CD4-positive, alpha-beta memory T cell (primary cell): ENCODE measurements around the gene BCL7B. TPM values are rescaled to one million over a fixed set of nuclear protein-coding genes. Genes with fewer than 3 reads are reported as not detected.

Experiments
- polyA plus RNA-seq, 2 donors: library from polyadenylated mRNA; unstranded; fragments of 300-500 nt; fragmentation: Illumina TruSeq; gene quantifications; one replicate each; pipeline ENCODE4 v1.2.3, GENCODE V29; 2021
- total RNA-seq, 2 experiments: library from RNA; stranded (reverse); gene quantifications; one replicate each; pipeline ENCODE4 v1.2.3, GENCODE V29; 2021

BCL7B gene
- total and polyA plus RNA-seq, 4 experiments from 2014 or later, result 57.0 to 112 (median 71.1) TPM

Other genes starting within 250 kb of the BCL7B start
- gene NSUN5, start 248.9 kb downstream of the BCL7B start, total RNA-seq, result 10 to 100 TPM; 54.4 to 62.5 TPM
- gene NSUN5, start 248.9 kb downstream of the BCL7B start, polyA plus RNA-seq, result 10 to 100 TPM; 39.9 to 47.7 TPM
- gene TRIM50, start 229.6 kb downstream of the BCL7B start, total RNA-seq, result not detected
- gene TRIM50, start 229.6 kb downstream of the BCL7B start, polyA plus RNA-seq, result not detected
- gene FKBP6, start 229.5 kb downstream of the BCL7B start, total RNA-seq, result not detected
- gene FKBP6, start 229.5 kb downstream of the BCL7B start, polyA plus RNA-seq, result not detected
- gene FZD9, start 123.9 kb downstream of the BCL7B start, total RNA-seq, result not detected
- not detected for gene FZD9, start 123.9 kb downstream of the BCL7B start, polyA plus RNA-seq
- 10 to 100 TPM; 75.3 to 78.6 TPM for gene BAZ1B, start 35.4 kb downstream of the BCL7B start, total RNA-seq
- 10 to 100 TPM in 1 of 2 donors, 1 to 10 TPM in 1; 5.8 to 29.1 TPM for gene BAZ1B, start 35.4 kb downstream of the BCL7B start, polyA plus RNA-seq
- gene TBL2, start 20.9 kb upstream of the BCL7B start, total RNA-seq, result 10 to 100 TPM; 45.4 to 47.5 TPM
- 10 to 100 TPM; 15.6 to 20.5 TPM for gene TBL2, start 20.9 kb upstream of the BCL7B start, polyA plus RNA-seq
- gene MLXIPL, start 66.8 kb upstream of the BCL7B start, total RNA-seq, result not detected
- gene MLXIPL, start 66.8 kb upstream of the BCL7B start, polyA plus RNA-seq, result not detected
- gene VPS37D, start 110.1 kb upstream of the BCL7B start, total RNA-seq, result not detected
- not detected for gene VPS37D, start 110.1 kb upstream of the BCL7B start, polyA plus RNA-seq
- gene DNAJC30, start 125.8 kb upstream of the BCL7B start, total RNA-seq, result 10 to 100 TPM; 16.3 to 16.5 TPM
- gene DNAJC30, start 125.8 kb upstream of the BCL7B start, polyA plus RNA-seq, result 1 to 10 TPM; 8.3 to 9.4 TPM
- 10 to 100 TPM; 54.3 to 60.6 TPM for gene BUD23, start 125.9 kb upstream of the BCL7B start, total RNA-seq
- gene BUD23, start 125.9 kb upstream of the BCL7B start, polyA plus RNA-seq, result 100 to 1,000 TPM; 114 to 187 TPM
- 1 to 10 TPM; 7.5 to 8.3 TPM for gene STX1A, start 162.0 kb upstream of the BCL7B start, total RNA-seq
- 1 to 10 TPM; 1.2 to 3.3 TPM for gene STX1A, start 162.0 kb upstream of the BCL7B start, polyA plus RNA-seq
- 10 to 100 TPM; 22.3 to 23.9 TPM for gene ABHD11, start 181.1 kb upstream of the BCL7B start, total RNA-seq
- gene ABHD11, start 181.1 kb upstream of the BCL7B start, polyA plus RNA-seq, result 10 to 100 TPM in 1 of 2 donors, 1 to 10 TPM in 1; 7.4 to 13.1 TPM
- not detected for gene CLDN3, start 212.6 kb upstream of the BCL7B start, total RNA-seq
- gene CLDN3, start 212.6 kb upstream of the BCL7B start, polyA plus RNA-seq, result not detected